NB4 (cell line): Measurements from ENCODE around the gene SRPRB.

ENCODE experiments used
- DNase-seq: peaks from one replicate; pipeline ENCODE4 v3.0.0; 2010; ENCODE audit warnings: low read depth
- H3K4me3 ChIP-seq: one replicate; pipeline ENCODE4 v1.5.1; 2011; ENCODE audit warnings: mild to moderate bottlenecking, low read depth, low read length, moderate library complexity
- MYC ChIP-seq: IDR thresholded peaks from 2 replicates; pipeline ENCODE4 v1.6.1; 2011; ENCODE audit warnings: low read depth, low read length
- POLR2A ChIP-seq: IDR thresholded peaks from 2 replicates; pipeline ENCODE4 v1.6.1; 2011; ENCODE audit warnings: mild to moderate bottlenecking; ENCODE audit not compliant: insufficient read length; ENCODE audit errors: extremely low read depth
- TF ChIP-seq, protein P1 (sequence below): IDR thresholded peaks from 2 replicates; pipeline ENCODE4 v1.6.1; 2011; ENCODE audit warnings: low read depth, low read length
- TF ChIP-seq, protein P2 (sequence below): IDR thresholded peaks from one replicate; pipeline ENCODE4 v1.5.1; 2012; ENCODE audit warnings: low read depth, low read length

Gene SRPRB

GRCh38 chr3:133870822-133871221 is 65.2 kb downstream of the SRPRB start:
- DNase-seq, result no peak
- H3K4me3 ChIP-seq, result no peak overlapping the region
- TF ChIP-seq MYC (no peak), POLR2A (no peak)
- TF ChIP-seq, protein P1, sequence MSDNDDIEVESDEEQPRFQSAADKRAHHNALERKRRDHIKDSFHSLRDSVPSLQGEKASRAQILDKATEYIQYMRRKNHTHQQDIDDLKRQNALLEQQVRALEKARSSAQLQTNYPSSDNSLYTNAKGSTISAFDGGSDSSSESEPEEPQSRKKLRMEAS, result no peak
- TF ChIP-seq, protein P2, sequence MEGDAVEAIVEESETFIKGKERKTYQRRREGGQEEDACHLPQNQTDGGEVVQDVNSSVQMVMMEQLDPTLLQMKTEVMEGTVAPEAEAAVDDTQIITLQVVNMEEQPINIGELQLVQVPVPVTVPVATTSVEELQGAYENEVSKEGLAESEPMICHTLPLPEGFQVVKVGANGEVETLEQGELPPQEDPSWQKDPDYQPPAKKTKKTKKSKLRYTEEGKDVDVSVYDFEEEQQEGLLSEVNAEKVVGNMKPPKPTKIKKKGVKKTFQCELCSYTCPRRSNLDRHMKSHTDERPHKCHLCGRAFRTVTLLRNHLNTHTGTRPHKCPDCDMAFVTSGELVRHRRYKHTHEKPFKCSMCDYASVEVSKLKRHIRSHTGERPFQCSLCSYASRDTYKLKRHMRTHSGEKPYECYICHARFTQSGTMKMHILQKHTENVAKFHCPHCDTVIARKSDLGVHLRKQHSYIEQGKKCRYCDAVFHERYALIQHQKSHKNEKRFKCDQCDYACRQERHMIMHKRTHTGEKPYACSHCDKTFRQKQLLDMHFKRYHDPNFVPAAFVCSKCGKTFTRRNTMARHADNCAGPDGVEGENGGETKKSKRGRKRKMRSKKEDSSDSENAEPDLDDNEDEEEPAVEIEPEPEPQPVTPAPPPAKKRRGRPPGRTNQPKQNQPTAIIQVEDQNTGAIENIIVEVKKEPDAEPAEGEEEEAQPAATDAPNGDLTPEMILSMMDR, result no peak
